Endodermal cell (in vitro differentiated cells): ENCODE data around the gene DUSP2. TPM values are rescaled to one million over a fixed set of nuclear protein-coding genes. Genes with fewer than 3 reads are reported as not detected.

Source experiments
- DNase-seq: peaks from one replicate; pipeline ENCODE4 v3.0.0-alpha.2; 2017
- H3K27ac ChIP-seq: 2 replicates; pipeline ENCODE4 v1.5.1; 2013; ENCODE audit warnings: mild to moderate bottlenecking, low read depth, low read length, moderate library complexity
- H3K27me3 ChIP-seq: 2 replicates; pipeline ENCODE4 v1.6.1; 2013; ENCODE audit warnings: mild to moderate bottlenecking, low read length, moderate library complexity; ENCODE audit not compliant: insufficient read depth, control insufficient read depth, poor library complexity, severe bottlenecking
- H3K36me3 ChIP-seq: 2 replicates; pipeline ENCODE4 v1.7.0; 2013; ENCODE audit warnings: mild to moderate bottlenecking, low read length, moderate library complexity; ENCODE audit not compliant: control insufficient read depth, insufficient read depth
- H3K4me1 ChIP-seq: one replicate; pipeline ENCODE4 v1.7.0; 2013; ENCODE audit warnings: low read length; ENCODE audit not compliant: control insufficient read depth, insufficient read depth
- H3K4me3 ChIP-seq: 2 replicates; pipeline ENCODE4 v1.5.1; 2013; ENCODE audit warnings: mild to moderate bottlenecking, low read length, moderate library complexity
- H3K9ac ChIP-seq: 2 replicates; pipeline ENCODE4 v1.6.1; 2013; ENCODE audit warnings: mild to moderate bottlenecking, low read length, moderate library complexity; ENCODE audit not compliant: poor library complexity, severe bottlenecking; ENCODE audit errors: extremely low read depth
- H3K9me3 ChIP-seq: 2 replicates; pipeline ENCODE4 v1.6.1; 2013; ENCODE audit warnings: mild to moderate bottlenecking, low read length, moderate library complexity; ENCODE audit not compliant: control insufficient read depth
- H3K27ac Mint-ChIP-seq: 2 replicates; pipeline ENCODE4 v1.8.0; 2020; ENCODE audit warnings: mixed read lengths
- H3K27me3 Mint-ChIP-seq: 2 replicates; pipeline ENCODE4 v1.8.0; 2021; ENCODE audit warnings: mild to moderate bottlenecking, mixed read lengths; ENCODE audit not compliant: insufficient read depth
- H3K36me3 Mint-ChIP-seq: 2 replicates; pipeline ENCODE4 v1.8.0; 2020; ENCODE audit warnings: low read depth, mixed read lengths
- H3K4me1 Mint-ChIP-seq: 2 replicates; pipeline ENCODE4 v1.8.0; 2020; ENCODE audit warnings: mixed read lengths
- H3K4me3 Mint-ChIP-seq: 2 replicates; pipeline ENCODE4 v1.8.0; 2020; ENCODE audit warnings: mild to moderate bottlenecking, moderate library complexity, mixed read lengths
- H3K9me3 Mint-ChIP-seq: 2 replicates; pipeline ENCODE4 v1.8.0; 2020; ENCODE audit warnings: mild to moderate bottlenecking, mixed read lengths
- CTCF ChIP-seq: fragments of 200-600 bp; sonication (generic); conservative IDR thresholded peaks from 2 replicates; pipeline ENCODE4 v1.5.0; 2021; ENCODE audit warnings: antibody characterized with exemption, mild to moderate bottlenecking
- WGBS, 2 experiments: methylation state at CpG; one replicate each; pipeline versions ENCODE4 v1.1.5 to v1.1.7; 2013; ENCODE audit warnings: missing lambda C conversion rate in 2 of 2, mixed read lengths in 1 of 2; ENCODE audit not compliant: insufficient coverage in 1 of 2, insufficient read length in 1 of 2; 5-methylcytosine and 5-hydroxymethylcytosine counted together
- total RNA-seq, 2 donors: library from RNA; stranded (reverse); fragmentation: NEBNext Ultra II Directional in 1 of 2; extraction: Animal tissue kit (Norgen Biotek cat#: 25700) in 1 of 2; gene quantifications; 2 replicates in 1 of 2; 3 replicates in 1 of 2; pipeline ENCODE4 v1.2.1, GENCODE V29; 2021

The DUSP2 gene
- total RNA-seq, 2 donors from 2014 or later, result 1.6 to 2.2 TPM

- no peak for TF ChIP-seq CTCF
- Mint-ChIP-seq H3K4me3 (peak within 1 kb of the TSS; percentile 57), H3K27me3 (peaks cover 72% of the 10 kb centered on the region), H3K27ac (no peak within 1 kb of the TSS), H3K9me3 (peaks cover 3% of the 10 kb centered on the region), H3K36me3 (no peaks in the 10 kb centered on the region), H3K4me1 (no peaks in the 10 kb centered on the region)
- WGBS, 2 experiments, result 1 to 3% methylated on average over 10 to 64 of the region's 64 CpGs
- no peak within 1 kb of the TSS for H3K27ac ChIP-seq
- DNase-seq, result peak; percentile 95
- H3K27me3 ChIP-seq, result peaks cover 55% of the 10 kb centered on the region
- H3K9me3 ChIP-seq, result no peaks in the 10 kb centered on the region
- no peaks in the 10 kb centered on the region for H3K4me1 ChIP-seq
- H3K36me3 ChIP-seq, result no peaks in the 10 kb centered on the region
- H3K4me3 ChIP-seq, result peak within 1 kb of the TSS; percentile 66
- no peak within 1 kb of the TSS for H3K9ac ChIP-seq
These were observed 28.8 kb downstream of the DUSP2 start, which contains the start of gene ADRA2B for GRCh38 chr2:96116424-96116878. Gene ADRA2B, minus strand, starts transcription at chr2:96116571. Its CDS starts 422 bp downstream, at chr2:96116149.

GRCh38 chr2:96115631-96116423 is 29.4 kb downstream of the DUSP2 start:
- Histone ChIP-seq H3K4me3 (no peak overlapping the region), H3K9me3 (no peaks in the 10 kb centered on the region), H3K27me3 (peaks cover 50% of the 10 kb centered on the region), H3K36me3 (no peaks in the 10 kb centered on the region), H3K9ac (no peak overlapping the region), H3K4me1 (no peaks in the 10 kb centered on the region), H3K27ac (no peak overlapping the region)
- H3K4me1 Mint-ChIP-seq, result no peaks in the 10 kb centered on the region
- peak overlapping the region; percentile 57 for H3K4me3 Mint-ChIP-seq
- peaks cover 3% of the 10 kb centered on the region for H3K9me3 Mint-ChIP-seq
- no peak for TF ChIP-seq CTCF
- 67 to 89% methylated on average over 53 to 77 of the region's 77 CpGs for WGBS, 2 experiments
- H3K36me3 Mint-ChIP-seq, result no peaks in the 10 kb centered on the region
- no peak overlapping the region for H3K27ac Mint-ChIP-seq
- H3K27me3 Mint-ChIP-seq, result peaks cover 65% of the 10 kb centered on the region
- DNase-seq, result no peak

GRCh38 chr2:96114903-96115581 is 30.2 kb downstream of the DUSP2 start:
- no peak for DNase-seq
- WGBS, 2 experiments, result 93 to 95% methylated on average over 10 to 24 of the region's 24 CpGs

More at GRCh38 chr2:96114903-96115581, 30.2 kb downstream of the DUSP2 start:
- H3K27me3 ChIP-seq, result peaks cover 42% of the 10 kb centered on the region
- H3K36me3 ChIP-seq, result no peaks in the 10 kb centered on the region
- H3K4me3 ChIP-seq, result no peak overlapping the region
- H3K4me3 Mint-ChIP-seq, result peak overlapping the region; percentile 57
- H3K9me3 ChIP-seq, result no peaks in the 10 kb centered on the region
- no peak overlapping the region for H3K27ac Mint-ChIP-seq
- no peaks in the 10 kb centered on the region for H3K4me1 ChIP-seq
- H3K27ac ChIP-seq, result no peak overlapping the region
- no peaks in the 10 kb centered on the region for H3K4me1 Mint-ChIP-seq
- H3K36me3 Mint-ChIP-seq, result no peaks in the 10 kb centered on the region
- H3K9me3 Mint-ChIP-seq, result peaks cover 3% of the 10 kb centered on the region
- no peak for TF ChIP-seq CTCF
- peaks cover 58% of the 10 kb centered on the region for H3K27me3 Mint-ChIP-seq
- H3K9ac ChIP-seq, result no peak overlapping the region
